Measurements from ENCODE around the gene MED19.

The MED19 gene

GRCh38 chr11:57746920-57747319 is 34.9 kb upstream of the MED19 start:
- no peak for TF ChIP-seq CTCF (IDR thresholded peaks at IDR 0.05; ENCODE audit: unreplicated experiment in 3 of 3)
- H3K36me3 Mint-ChIP-seq (ENCODE audit: low read depth), result peaks cover 43% of the 10 kb centered on the region
- H3K4me1 Mint-ChIP-seq, result peaks cover 9% of the 10 kb centered on the region
- H3K27me3 Mint-ChIP-seq (ENCODE audit: low read depth), result peaks cover 2% of the 10 kb centered on the region
- peak overlapping the region in 1 of 3 experiments; percentile 25 for H3K4me3 Mint-ChIP-seq
- H3K27ac Mint-ChIP-seq, result no peak overlapping the region
- no peaks in the 10 kb centered on the region for H3K9me3 Mint-ChIP-seq

DNA sequence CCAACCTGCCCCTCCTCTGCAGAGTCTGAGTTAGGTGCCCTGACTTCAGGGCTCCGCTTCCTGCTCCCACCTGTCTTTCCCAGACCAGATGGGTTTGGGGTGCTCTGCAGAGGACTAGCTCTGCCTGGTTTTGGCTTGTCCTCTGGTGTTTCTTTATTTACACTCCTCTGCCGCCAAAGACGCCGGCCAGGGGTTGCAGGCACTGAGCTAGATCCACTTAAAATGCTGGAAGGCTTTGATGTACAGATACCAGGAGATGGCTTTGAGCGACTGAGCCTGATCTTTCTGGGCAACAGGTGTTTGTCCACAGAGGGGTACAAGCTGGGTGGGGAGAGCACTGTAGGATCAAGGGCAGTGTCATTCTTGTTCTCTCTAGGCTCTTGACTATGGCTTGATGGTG is 33.2 kb upstream of the MED19 start:
- Mint-ChIP-seq H3K9me3 (no peaks in the 10 kb centered on the region), H3K4me3 (peak overlapping the region; percentile 8 to 78 (median 74)), H3K27ac (peak overlapping the region in 1 of 3 experiments; percentile 49), H3K4me1 (peaks cover 18% of the 10 kb centered on the region), H3K36me3 (ENCODE audit: low read depth) (peaks cover 44% of the 10 kb centered on the region), H3K27me3 (ENCODE audit: low read depth) (peaks cover 7% of the 10 kb centered on the region)
- no peak for TF ChIP-seq CTCF (IDR thresholded peaks at IDR 0.05; ENCODE audit: unreplicated experiment in 3 of 3)

GRCh38 chr11:57744357-57744756 is 32.3 kb upstream of the MED19 start:
- Mint-ChIP-seq H3K9me3 (no peaks in the 10 kb centered on the region), H3K4me1 (peaks cover 18% of the 10 kb centered on the region), H3K27ac (peak overlapping the region in 1 of 3 experiments; percentile 17), H3K36me3 (ENCODE audit: low read depth) (peaks cover 49% of the 10 kb centered on the region), H3K27me3 (ENCODE audit: low read depth) (peaks cover 7% of the 10 kb centered on the region), H3K4me3 (peak overlapping the region; percentile 62 to 81 (median 74))
- no peak for TF ChIP-seq CTCF (IDR thresholded peaks at IDR 0.05; ENCODE audit: unreplicated experiment in 3 of 3)

- peaks cover 18% of the 10 kb centered on the region for H3K4me1 Mint-ChIP-seq
- peak overlapping the region; percentile 97 to 99 (median 98) for H3K27ac Mint-ChIP-seq
- H3K36me3 Mint-ChIP-seq (ENCODE audit: low read depth), result peaks cover 62% of the 10 kb centered on the region
- no peaks in the 10 kb centered on the region for H3K9me3 Mint-ChIP-seq
- H3K4me3 Mint-ChIP-seq, result peak overlapping the region; percentile 95 to 99 (median 97)
- H3K27me3 Mint-ChIP-seq (ENCODE audit: low read depth), result peaks cover 7% of the 10 kb centered on the region
- TF ChIP-seq CTCF (IDR thresholded peaks at IDR 0.05; ENCODE audit: unreplicated experiment in 3 of 3), result no peak
Measured at GRCh38 chr11:57742087-57742452, 30.1 kb upstream of the MED19 start.

- H3K4me1 Mint-ChIP-seq, result peaks cover 18% of the 10 kb centered on the region
- peaks cover 7% of the 10 kb centered on the region for H3K27me3 Mint-ChIP-seq (ENCODE audit: low read depth)
- peak within 1 kb of the TSS; percentile 97 to 99 (median 98) for H3K27ac Mint-ChIP-seq
- H3K36me3 Mint-ChIP-seq (ENCODE audit: low read depth), result peaks cover 61% of the 10 kb centered on the region
- no peak for TF ChIP-seq CTCF (IDR thresholded peaks at IDR 0.05; ENCODE audit: unreplicated experiment in 3 of 3)
- peak within 1 kb of the TSS; percentile 95 to 99 (median 97) for H3K4me3 Mint-ChIP-seq
- no peaks in the 10 kb centered on the region for H3K9me3 Mint-ChIP-seq
Measured at GRCh38 chr11:57741132-57742086, 29.4 kb upstream of the MED19 start, which contains the start of gene SELENOH. Gene SELENOH (plus strand): TSS chr11:57741491. CDS start chr11:57741596, 105 bp downstream.
